HEK293T (cell line): Measurements from ENCODE around the gene ZDHHC16.

Experiments
- CTCF ChIA-PET: fragments of 350-600 bp; formaldehyde crosslinking; extraction: SDS; loops from one replicate; lab custom pipeline; 2021; ENCODE audit warnings: antibody characterized with exemption, inconsistent platforms; lab: Yijun Ruan, JAX
- POLR2A ChIA-PET: fragments of 350-600 bp; formaldehyde crosslinking; extraction: SDS; loops from one replicate; lab custom pipeline; 2020; ENCODE audit warnings: antibody characterized with exemption, inconsistent platforms; lab: Yijun Ruan, JAX
- DNase-seq: peaks from one replicate; pipeline ENCODE4 v3.0.0; 2012; ENCODE audit warnings: mixed read lengths; ENCODE audit errors: extremely low spot score
- ARNT ChIP-seq: fragments of 450-650 bp; IDR thresholded peaks from 2 replicates; pipeline ENCODE4 v1.6.1; 2017; ENCODE audit warnings: mild to moderate bottlenecking
- BHLHE40 ChIP-seq: fragments of 450-650 bp; IDR thresholded peaks from 2 replicates; pipeline ENCODE4 v1.6.1; 2016; ENCODE audit warnings: mild to moderate bottlenecking, moderate library complexity, borderline replicate concordance
- CTBP1 ChIP-seq: fragments of 450-650 bp; IDR thresholded peaks from 2 replicates; pipeline ENCODE4 v1.6.1; 2016; ENCODE audit warnings: borderline replicate concordance
- ELF4 ChIP-seq: fragments of 450-650 bp; IDR thresholded peaks from 2 replicates; pipeline ENCODE4 v1.6.1; 2017; ENCODE audit warnings: antibody characterized with exemption
- FOXA1 ChIP-seq: fragments of 450-650 bp; IDR thresholded peaks from 2 replicates; pipeline ENCODE4 v1.6.1; 2016; ENCODE audit warnings: mild to moderate bottlenecking
- FOXK2 ChIP-seq: fragments of 450-650 bp; IDR thresholded peaks from 2 replicates; pipeline ENCODE4 v1.6.1; 2016; ENCODE audit warnings: mild to moderate bottlenecking
- FOXM1 ChIP-seq: fragments of 450-650 bp; IDR thresholded peaks from 2 replicates; pipeline ENCODE4 v1.6.1; 2017; ENCODE audit warnings: mild to moderate bottlenecking, borderline replicate concordance
- HDGF ChIP-seq: fragments of 450-650 bp; IDR thresholded peaks from 2 replicates; pipeline ENCODE4 v1.6.1; 2017; ENCODE audit warnings: antibody characterized with exemption, borderline replicate concordance
- L3MBTL2 ChIP-seq: fragments of 450-650 bp; conservative IDR thresholded peaks from 2 replicates; pipeline ENCODE4 v1.6.1; 2016; ENCODE audit warnings: mild to moderate bottlenecking
- LEF1 ChIP-seq: fragments of 450-650 bp; IDR thresholded peaks from 2 replicates; pipeline ENCODE4 v1.6.1; 2017; ENCODE audit warnings: mild to moderate bottlenecking, borderline replicate concordance
- NFRKB ChIP-seq: fragments of 450-650 bp; IDR thresholded peaks from 2 replicates; pipeline ENCODE4 v1.6.1; 2016; ENCODE audit warnings: mild to moderate bottlenecking, moderate library complexity
- PKNOX1 ChIP-seq: fragments of 450-650 bp; IDR thresholded peaks from 2 replicates; pipeline ENCODE4 v1.6.1; 2016
- SP1 ChIP-seq: fragments of 450-650 bp; IDR thresholded peaks from 2 replicates; pipeline ENCODE4 v1.6.1; 2017
- SUZ12 ChIP-seq: fragments of 450-650 bp; IDR thresholded peaks from 2 replicates; pipeline ENCODE4 v1.6.1; 2016; ENCODE audit warnings: mild to moderate bottlenecking
- TARDBP ChIP-seq: fragments of 450-650 bp; IDR thresholded peaks from 2 replicates; pipeline ENCODE4 v1.6.1; 2016
- ZNF384 ChIP-seq: fragments of 450-650 bp; IDR thresholded peaks from 2 replicates; pipeline ENCODE4 v1.6.1; 2016

ZDHHC16 gene

GRCh38 chr10:97425964-97426775, 19.8 kb upstream of the ZDHHC16 start, which contains the start of gene PGAM1:
Gene PGAM1 (plus strand): TSS chr10:97426191. CDS start chr10:97426308, 117 bp downstream.
- peak; percentile 100 for DNase-seq
- no peak for TF ChIP-seq PKNOX1
- 0 out of 2 replicates have a peak, but pooled peaks have one; percentile 26 for TF ChIP-seq L3MBTL2
- CTCF ChIA-PET = no interaction called here
- POLR2A ChIA-PET = interaction anchor here (1.9 kb wide), 1 partner anchor 25 kb away, joined by 10 read pairs; the partner anchor contains the start of gene RRP12

DNA sequence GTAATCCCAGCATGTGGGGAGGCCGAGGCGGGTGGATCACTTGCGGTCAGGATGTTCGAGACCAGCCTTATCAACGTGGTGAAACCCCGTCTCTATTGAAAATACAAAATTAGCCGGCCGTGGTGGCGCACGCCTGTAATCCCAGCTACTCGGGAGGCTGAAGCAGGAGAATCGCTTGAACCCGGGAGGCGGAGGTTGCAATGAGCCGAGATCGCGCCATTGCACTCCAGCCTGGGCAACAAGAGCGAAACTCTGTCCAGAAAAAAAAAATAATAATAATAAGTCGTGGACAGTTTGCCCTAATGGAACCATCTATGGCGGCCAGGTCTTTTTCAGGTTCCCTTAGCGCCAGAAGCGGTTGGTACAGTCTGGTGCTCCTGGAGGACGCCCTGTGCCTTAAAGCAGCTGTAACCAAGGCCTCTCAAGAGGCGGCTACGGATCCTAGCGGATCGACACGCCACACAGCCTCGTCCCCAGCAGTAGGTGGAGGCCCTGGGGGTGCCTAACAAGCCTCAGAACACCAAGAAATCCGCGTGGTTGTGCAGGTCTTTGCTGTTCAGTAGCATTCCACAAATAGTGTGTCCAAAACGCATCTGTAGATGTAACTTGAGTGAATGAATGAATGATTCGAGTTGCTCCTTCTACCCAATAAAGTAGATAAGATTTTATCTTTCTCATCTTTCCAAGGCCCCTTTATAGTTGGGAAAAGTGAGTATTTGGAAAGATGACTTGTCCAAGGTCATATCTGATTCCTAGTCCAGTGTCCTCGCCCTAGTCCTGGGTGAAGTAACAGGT, 19.0 kb upstream of the ZDHHC16 start:
- DNase-seq = no peak
- TF ChIP-seq ELF4 (no peak), FOXM1 (no peak), HDGF (no peak), CTBP1 (no peak), NFRKB (no peak), L3MBTL2 (no peak), ZNF384 (no peak), FOXA1 (no peak), SUZ12 (no peak), SP1 (no peak), LEF1 (no peak), PKNOX1 (no peak), ARNT (no peak), TARDBP (no peak), BHLHE40 (no peak), FOXK2 (no peak)
- ChIA-PET POLR2A (interaction anchor here (1.6 to 1.9 kb wide), 2 partner anchors 26 to 70 kb away, joined by 3 to 10 read pairs; partner anchors contain the start of gene RRP12), CTCF (interaction anchor here (1.3 kb wide), 1 partner anchor 20 kb away, joined by 4 read pairs; no protein-coding TSS in a partner anchor)

- POLR2A ChIA-PET = interaction anchor here (1.6 to 1.9 kb wide), 2 partner anchors 27 to 70 kb away, joined by 3 to 10 read pairs; partner anchors contain the start of gene RRP12
- CTCF ChIA-PET = interaction anchor here (0.5 to 1.3 kb wide), 2 partner anchors 21 to 282 kb away, joined by 4 to 5 read pairs; no protein-coding TSS in a partner anchor
- DNase-seq = no peak
- TF ChIP-seq FOXM1 (no peak), NFRKB (no peak), SUZ12 (no peak), TARDBP (no peak), FOXK2 (no peak)
Measured at GRCh38 chr10:97427571-97428179, 18.3 kb upstream of the ZDHHC16 start.

GRCh38 chr10:97428572-97428981, 17.4 kb upstream of the ZDHHC16 start:
- CTCF ChIA-PET = interaction anchor here (0.6 to 1.3 kb wide), 2 partner anchors 12 to 22 kb away, joined by 3 to 4 read pairs; no protein-coding TSS in a partner anchor
- POLR2A ChIA-PET = interaction anchor here (1.6 kb wide), 1 partner anchor 69 kb away, joined by 3 read pairs; no protein-coding TSS in a partner anchor
- DNase-seq = no peak
- no peak for TF ChIP-seq ELF4
- TF ChIP-seq FOXK2 = no peak
- no peak for TF ChIP-seq ZNF384
- TF ChIP-seq TARDBP = no peak
- TF ChIP-seq LEF1 = no peak
- no peak for TF ChIP-seq SP1
- TF ChIP-seq ARNT = no peak
- TF ChIP-seq HDGF = no peak
- TF ChIP-seq PKNOX1 = no peak
- TF ChIP-seq SUZ12 = no peak
- TF ChIP-seq FOXM1 = no peak
- TF ChIP-seq NFRKB = no peak
- no peak for TF ChIP-seq BHLHE40
- TF ChIP-seq FOXA1 = no peak
- TF ChIP-seq CTBP1 = no peak
- TF ChIP-seq L3MBTL2 = no peak

DNA sequence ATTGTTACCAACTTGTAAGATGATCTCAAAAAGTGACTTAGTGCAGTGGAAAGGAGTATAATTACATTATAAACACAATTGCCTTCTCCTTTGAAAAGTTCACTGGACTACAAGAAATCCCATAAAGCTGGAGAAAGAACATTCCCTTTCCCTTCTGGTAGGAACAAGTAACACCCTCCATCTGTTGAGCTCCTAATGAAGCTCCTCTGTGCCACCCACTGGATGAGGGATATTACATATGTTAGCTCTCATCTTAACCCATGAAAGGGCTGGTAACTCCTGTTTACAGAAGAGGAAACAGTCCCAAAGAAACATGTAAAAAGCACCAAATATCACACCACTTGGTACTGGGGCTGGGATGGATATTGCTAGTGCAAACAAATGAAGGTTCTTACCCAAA, 11.9 kb upstream of the ZDHHC16 start:
- ChIA-PET POLR2A (interaction anchor here (0.5 to 2.0 kb wide), 7 partner anchors 11 to 160 kb away, joined by 3 to 6 read pairs (median 4); partner anchors contain the start of gene RRP12), CTCF (interaction anchor here (1.1 to 1.3 kb wide), 3 partner anchors 11 to 33 kb away, joined by 3 to 6 read pairs (median 5); partner anchors contain the start of gene RRP12)
- TF ChIP-seq SUZ12 = no peak
- no peak for TF ChIP-seq TARDBP
- TF ChIP-seq FOXK2 = no peak
- no peak for TF ChIP-seq FOXA1
- TF ChIP-seq CTBP1 = no peak
- TF ChIP-seq PKNOX1 = no peak
- no peak for TF ChIP-seq FOXM1
- TF ChIP-seq ELF4 = no peak
- no peak for TF ChIP-seq BHLHE40
- TF ChIP-seq HDGF = no peak
- TF ChIP-seq ZNF384 = no peak
- no peak for DNase-seq
